Neural progenitor cell (in vitro differentiated cells): ENCODE results near the gene ANKRD1. TPM values are rescaled to one million over a fixed set of nuclear protein-coding genes. Genes with fewer than 3 reads are reported as not detected.

Source experiments
- DNase-seq: peaks from one replicate; pipeline ENCODE4 v3.0.0-alpha.2; 2016; ENCODE audit warnings: low spot score
- H2AFZ ChIP-seq: fragments of 200-600 bp; sonication (generic); replicated peaks from 2 replicates; pipeline ENCODE4 v1.6.1; 2016; ENCODE audit warnings: antibody characterized with exemption
- H3F3A ChIP-seq: fragments of 200-600 bp; sonication (generic); 2 replicates; pipeline ENCODE4 v1.6.1; 2016; ENCODE audit warnings: antibody characterized with exemption, low read depth
- H3K27ac ChIP-seq: fragments of 200-600 bp; sonication (generic); 2 replicates; pipeline ENCODE4 v1.5.1; 2016; ENCODE audit warnings: mild to moderate bottlenecking
- H3K27me3 ChIP-seq: fragments of 200-600 bp; sonication (generic); 2 replicates; pipeline ENCODE4 v1.6.1; 2016; ENCODE audit warnings: mild to moderate bottlenecking, moderate library complexity
- H3K36me3 ChIP-seq: fragments of 200-600 bp; sonication (generic); 2 replicates; pipeline ENCODE4 v1.5.1; 2016
- H3K4me1 ChIP-seq: fragments of 200-600 bp; sonication (generic); 2 replicates; pipeline ENCODE4 v1.6.1; 2016; ENCODE audit warnings: mixed run types
- H3K4me2 ChIP-seq: fragments of 200-600 bp; sonication (generic); 2 replicates; pipeline ENCODE4 v1.6.1; 2016
- H3K4me3 ChIP-seq: fragments of 200-600 bp; sonication (generic); 2 replicates; pipeline ENCODE4 v1.5.1; 2016
- H3K79me2 ChIP-seq: fragments of 200-600 bp; sonication (generic); 2 replicates; pipeline ENCODE4 v1.6.1; 2016; ENCODE audit warnings: low read depth
- H3K9ac ChIP-seq: fragments of 200-600 bp; sonication (generic); 2 replicates; pipeline ENCODE4 v1.6.1; 2016
- H3K9me3 ChIP-seq: fragments of 200-600 bp; sonication (generic); 2 replicates; pipeline ENCODE4 v1.5.1; 2016; ENCODE audit warnings: low read depth
- H4K20me1 ChIP-seq: fragments of 200-600 bp; sonication (generic); 2 replicates; pipeline ENCODE4 v1.6.1; 2016; ENCODE audit warnings: low read depth
- H3K27ac Mint-ChIP-seq: 3 replicates; pipeline ENCODE4 v1.8.0; 2021; ENCODE audit warnings: mixed read lengths
- H3K27me3 Mint-ChIP-seq: 2 replicates; pipeline ENCODE4 v1.8.0; 2022; ENCODE audit warnings: low read depth, mild to moderate bottlenecking, inconsistent platforms, moderate library complexity, mixed read lengths; ENCODE audit not compliant: insufficient read depth
- H3K36me3 Mint-ChIP-seq: 3 replicates; pipeline ENCODE4 v1.8.0; 2021; ENCODE audit warnings: mixed read lengths
- H3K4me1 Mint-ChIP-seq: 3 replicates; pipeline ENCODE4 v1.8.0; 2021; ENCODE audit warnings: mixed read lengths
- H3K4me3 Mint-ChIP-seq: 3 replicates; pipeline ENCODE4 v1.8.0; 2021; ENCODE audit warnings: mild to moderate bottlenecking, moderate library complexity, mixed read lengths
- H3K9me3 Mint-ChIP-seq: 3 replicates; pipeline ENCODE4 v1.8.0; 2020; ENCODE audit warnings: mixed read lengths
- EZH2 ChIP-seq: fragments of 200-600 bp; sonication (generic); IDR thresholded peaks from 2 replicates; pipeline ENCODE4 v1.6.1; 2017; ENCODE audit warnings: antibody characterized with exemption, mild to moderate bottlenecking, moderate library complexity
- EZH2phosphoT487 ChIP-seq: fragments of 200-600 bp; sonication (generic); IDR thresholded peaks from 2 replicates; pipeline ENCODE4 v1.6.1; 2017; ENCODE audit warnings: antibody characterized with exemption
- total RNA-seq: library from RNA; depleted of rRNA; stranded (reverse); fragments of >200 nt; gene quantifications from 2 replicates; pipeline ENCODE4 v1.2.3, GENCODE V29; 2015; ENCODE audit warnings: low replicate concordance
- TF ChIP-seq, protein P1 (sequence below): fragments of 200-600 bp; sonication (generic); IDR thresholded peaks from 2 replicates; pipeline ENCODE4 v1.5.1; 2017; ENCODE audit warnings: antibody characterized with exemption, mild to moderate bottlenecking

Gene ANKRD1
- total RNA-seq = 0.09 and 1.2 TPM in 2 replicates

DNA sequence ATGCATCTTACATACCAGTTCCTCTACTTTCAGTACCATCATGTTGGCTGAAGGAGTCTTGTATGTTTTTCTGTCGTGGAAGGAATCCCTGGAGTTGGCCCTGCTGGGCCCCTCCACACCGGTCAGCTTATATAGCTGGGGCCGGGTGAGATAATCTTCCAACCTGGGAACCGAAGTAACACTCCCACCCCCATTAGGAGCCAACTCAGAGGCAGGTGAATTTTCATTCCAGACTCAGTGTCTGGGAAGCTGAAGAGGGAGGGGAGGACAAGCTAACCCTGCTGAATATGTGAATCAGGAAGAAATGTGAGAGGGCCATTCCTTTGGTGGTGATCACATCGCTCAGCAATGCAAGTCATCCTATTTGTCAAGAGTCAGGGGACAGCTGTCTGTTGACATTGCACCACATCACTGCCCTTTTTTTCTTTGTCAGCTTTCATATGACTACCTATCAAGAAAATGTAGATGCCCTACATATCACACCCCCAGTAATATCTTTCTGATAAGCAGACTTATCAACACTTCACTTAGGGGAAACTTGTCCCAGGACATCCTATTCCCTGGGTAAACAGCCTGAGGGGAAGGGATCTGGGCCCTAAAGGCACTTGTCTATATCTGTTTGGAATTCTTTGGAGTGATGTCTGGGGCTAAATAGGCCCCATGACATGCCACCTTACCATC is at the start of gene ANKRD1:
Gene ANKRD1 (minus strand): TSS at position 102 of the 681 bp plus-strand sequence. CDS start 60 bp downstream, at position 42.
- no peaks in the 10 kb centered on the region for H4K20me1 ChIP-seq
- no peaks in the 10 kb centered on the region for H3K79me2 ChIP-seq
- no peaks in the 10 kb centered on the region for H3K36me3 ChIP-seq
- H3K27me3 ChIP-seq = no peaks in the 10 kb centered on the region
- no peaks in the 10 kb centered on the region for H3K36me3 Mint-ChIP-seq
- no peaks in the 10 kb centered on the region for H3K9me3 ChIP-seq
- H3K4me3 ChIP-seq = no peak within 1 kb of the TSS
- no peaks in the 10 kb centered on the region for H3K27me3 Mint-ChIP-seq
- H3K9me3 Mint-ChIP-seq = no peaks in the 10 kb centered on the region
- peak within 1 kb of the TSS; percentile 70 for H3K27ac Mint-ChIP-seq
- H3F3A ChIP-seq = peaks cover 16% of the 10 kb centered on the region
- TF ChIP-seq EZH2phosphoT487 (no peak), EZH2 (no peak)
- TF ChIP-seq, protein P1, sequence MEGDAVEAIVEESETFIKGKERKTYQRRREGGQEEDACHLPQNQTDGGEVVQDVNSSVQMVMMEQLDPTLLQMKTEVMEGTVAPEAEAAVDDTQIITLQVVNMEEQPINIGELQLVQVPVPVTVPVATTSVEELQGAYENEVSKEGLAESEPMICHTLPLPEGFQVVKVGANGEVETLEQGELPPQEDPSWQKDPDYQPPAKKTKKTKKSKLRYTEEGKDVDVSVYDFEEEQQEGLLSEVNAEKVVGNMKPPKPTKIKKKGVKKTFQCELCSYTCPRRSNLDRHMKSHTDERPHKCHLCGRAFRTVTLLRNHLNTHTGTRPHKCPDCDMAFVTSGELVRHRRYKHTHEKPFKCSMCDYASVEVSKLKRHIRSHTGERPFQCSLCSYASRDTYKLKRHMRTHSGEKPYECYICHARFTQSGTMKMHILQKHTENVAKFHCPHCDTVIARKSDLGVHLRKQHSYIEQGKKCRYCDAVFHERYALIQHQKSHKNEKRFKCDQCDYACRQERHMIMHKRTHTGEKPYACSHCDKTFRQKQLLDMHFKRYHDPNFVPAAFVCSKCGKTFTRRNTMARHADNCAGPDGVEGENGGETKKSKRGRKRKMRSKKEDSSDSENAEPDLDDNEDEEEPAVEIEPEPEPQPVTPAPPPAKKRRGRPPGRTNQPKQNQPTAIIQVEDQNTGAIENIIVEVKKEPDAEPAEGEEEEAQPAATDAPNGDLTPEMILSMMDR = no peak
- H3K4me2 ChIP-seq = no peak within 1 kb of the TSS
- no peak within 1 kb of the TSS for H2AFZ ChIP-seq
- H3K4me1 ChIP-seq = peaks cover 26% of the 10 kb centered on the region
- no peak within 1 kb of the TSS for H3K9ac ChIP-seq
- peak; percentile 32 for DNase-seq
- peaks cover 9% of the 10 kb centered on the region for H3K4me1 Mint-ChIP-seq
- H3K27ac ChIP-seq = no peak within 1 kb of the TSS
- H3K4me3 Mint-ChIP-seq = no peak within 1 kb of the TSS

- no peak for DNase-seq
- H3K79me2 ChIP-seq = no peaks in the 10 kb centered on the region
These were observed 49.2 kb upstream of the ANKRD1 start for GRCh38 chr10:90969947-90970673.

DNA sequence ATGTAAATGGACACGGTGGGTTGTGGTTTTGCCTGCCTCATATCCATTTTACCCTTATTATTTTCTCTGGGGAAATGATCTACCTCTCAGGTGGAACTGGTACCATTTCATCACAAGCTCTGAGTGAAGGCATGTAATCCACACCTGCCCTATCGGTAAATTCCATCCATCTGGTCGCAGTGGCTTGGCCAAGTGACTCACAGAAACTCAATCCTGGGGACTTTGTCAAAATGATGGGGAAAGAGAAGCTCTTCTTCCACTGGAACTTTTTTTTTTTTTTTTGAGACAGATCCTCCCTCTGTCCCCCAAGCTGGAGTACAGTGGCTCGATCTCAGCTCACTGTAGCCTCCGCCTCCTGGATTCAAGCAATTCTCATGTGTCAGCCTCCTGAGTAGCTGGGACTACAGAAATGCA is 48.2 kb upstream of the ANKRD1 start:
- H3K36me3 ChIP-seq = no peaks in the 10 kb centered on the region
- Mint-ChIP-seq H3K27ac (no peak overlapping the region), H3K27me3 (peaks cover 2% of the 10 kb centered on the region), H3K4me3 (no peak overlapping the region), H3K9me3 (no peaks in the 10 kb centered on the region), H3K36me3 (no peaks in the 10 kb centered on the region), H3K4me1 (no peaks in the 10 kb centered on the region)
- H2AFZ ChIP-seq = no peak overlapping the region
- TF ChIP-seq EZH2 = no peak
- TF ChIP-seq, protein P1 = no peak
- no peak for TF ChIP-seq EZH2phosphoT487
- no peaks in the 10 kb centered on the region for H3F3A ChIP-seq
- no peaks in the 10 kb centered on the region for H3K27me3 ChIP-seq
- no peak for DNase-seq
- H3K27ac ChIP-seq = no peak overlapping the region
- H3K79me2 ChIP-seq = no peaks in the 10 kb centered on the region
- H3K4me1 ChIP-seq = no peaks in the 10 kb centered on the region
- H3K9me3 ChIP-seq = no peaks in the 10 kb centered on the region
- H4K20me1 ChIP-seq = no peaks in the 10 kb centered on the region
- no peak overlapping the region for H3K4me3 ChIP-seq
- H3K9ac ChIP-seq = no peak overlapping the region
- no peak overlapping the region for H3K4me2 ChIP-seq

More at GRCh38 chr10:90969947-90970673, 49.2 kb upstream of the ANKRD1 start:
- Histone ChIP-seq H3K27me3 (no peaks in the 10 kb centered on the region), H3K4me2 (no peak overlapping the region), H3F3A (no peaks in the 10 kb centered on the region), H3K9me3 (no peaks in the 10 kb centered on the region), H2AFZ (no peak overlapping the region), H3K4me1 (no peaks in the 10 kb centered on the region), H3K9ac (no peak overlapping the region), H3K4me3 (no peak overlapping the region), H3K36me3 (no peaks in the 10 kb centered on the region), H4K20me1 (no peaks in the 10 kb centered on the region), H3K27ac (no peak overlapping the region)
- no peaks in the 10 kb centered on the region for H3K36me3 Mint-ChIP-seq
- no peak for TF ChIP-seq EZH2
- TF ChIP-seq, protein P1 = no peak
- no peak for TF ChIP-seq EZH2phosphoT487
- H3K27ac Mint-ChIP-seq = no peak overlapping the region
- no peaks in the 10 kb centered on the region for H3K4me1 Mint-ChIP-seq
- peaks cover 4% of the 10 kb centered on the region for H3K9me3 Mint-ChIP-seq
- H3K27me3 Mint-ChIP-seq = no peaks in the 10 kb centered on the region
- H3K4me3 Mint-ChIP-seq = no peak overlapping the region
